Ammon's horn (tissue), 1 donor: Measurements from ENCODE around the gene SAPCD1.

Source experiments
- DNase-seq: peaks from one replicate; pipeline ENCODE4 v3.0.0-alpha.2; 2016; ENCODE audit warnings: low spot score

Gene SAPCD1

GRCh38 chr6:31762356-31762755 lies at the start of gene SAPCD1:
TSS of gene SAPCD1 (plus strand) at chr6:31762656. CDS start at chr6:31763055, 399 bp downstream.
- DNase-seq: no peak

DNA sequence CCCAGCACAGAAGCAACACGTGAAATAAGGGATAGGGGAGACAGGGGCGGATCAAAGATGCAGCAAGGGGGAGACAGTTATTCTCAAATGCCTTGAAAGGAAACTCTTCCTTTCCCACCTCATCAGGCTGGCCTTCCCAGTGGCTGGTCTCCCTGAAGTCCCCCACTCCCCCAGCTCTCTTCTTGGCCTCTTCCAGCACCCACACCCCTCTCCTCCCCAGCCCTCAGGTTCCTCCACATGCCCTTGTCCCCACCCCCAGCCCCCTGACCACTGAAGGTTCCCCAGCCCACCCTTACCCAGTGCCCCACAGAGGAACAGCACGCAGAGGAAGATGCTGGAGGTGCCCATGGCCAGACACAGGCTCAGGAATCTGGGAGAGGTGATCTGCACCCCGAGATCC lies 49.0 kb upstream of the SAPCD1 start:
- no peak for DNase-seq

GRCh38 chr6:31713991-31714684 lies 48.3 kb upstream of the SAPCD1 start:
- no peak for DNase-seq

- DNase-seq: no peak
Observed at GRCh38 chr6:31715022-31715958, 47.2 kb upstream of the SAPCD1 start, which contains the start of gene LY6G6D. TSS of gene LY6G6D (plus strand) at chr6:31715348. CDS start at chr6:31715356, 8 bp downstream.

DNA sequence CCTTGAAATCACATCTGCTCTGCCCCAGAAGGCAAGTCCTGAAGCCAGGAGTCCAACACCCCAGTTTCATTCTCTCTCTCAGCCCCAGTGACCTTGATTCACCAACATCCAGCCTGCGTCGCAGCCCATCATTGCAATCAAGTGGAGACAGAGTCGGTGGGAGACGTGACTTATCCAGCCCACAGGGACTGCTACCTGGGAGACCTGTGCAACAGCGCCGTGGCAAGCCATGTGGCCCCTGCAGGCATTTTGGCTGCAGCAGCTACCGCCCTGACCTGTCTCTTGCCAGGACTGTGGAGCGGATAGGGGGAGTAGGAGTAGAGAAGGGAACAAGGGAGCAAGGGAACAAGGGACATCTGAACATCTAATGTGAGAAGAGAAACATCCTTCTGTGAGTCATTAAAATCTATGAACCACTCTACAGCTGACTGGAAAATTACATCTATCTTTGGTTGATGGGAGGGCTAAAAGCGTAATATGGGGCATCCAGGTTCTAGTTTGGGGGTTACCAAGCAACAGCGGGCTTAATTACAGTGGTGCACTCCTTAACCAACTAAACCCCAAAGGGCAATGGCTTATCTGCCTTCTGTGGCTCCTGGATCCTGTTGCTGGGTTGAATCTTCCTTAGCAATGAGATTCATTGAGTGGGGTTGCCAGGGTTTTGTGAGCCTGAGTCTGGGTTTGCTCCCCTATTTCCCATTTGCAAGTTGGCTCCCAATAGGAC lies 44.8 kb upstream of the SAPCD1 start:
- no peak for DNase-seq

DNA sequence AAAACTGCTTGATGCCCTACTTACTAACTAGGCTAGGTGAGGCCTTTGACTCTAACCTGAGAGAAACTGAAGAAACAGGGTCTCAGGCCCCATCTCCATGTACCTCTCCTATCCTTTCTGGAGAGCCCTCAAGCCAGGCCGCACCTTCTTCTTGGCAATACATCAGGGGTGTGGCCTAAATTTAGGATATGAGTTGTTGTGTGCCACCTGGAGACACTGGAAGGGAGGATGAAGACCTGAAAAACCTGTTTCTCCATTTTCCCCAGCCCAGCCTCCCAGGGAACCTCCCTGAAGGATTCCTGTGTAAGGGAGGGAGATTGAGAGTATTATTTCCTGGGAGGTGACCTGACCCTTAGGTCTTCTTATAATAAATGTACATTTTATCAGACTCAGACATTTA lies 44.2 kb upstream of the SAPCD1 start:
- DNase-seq: no peak

- no peak for DNase-seq
Observed at GRCh38 chr6:31719001-31719400, 43.5 kb upstream of the SAPCD1 start.

GRCh38 chr6:31720196-31720770 lies 42.2 kb upstream of the SAPCD1 start:
- DNase-seq: no peak

- DNase-seq: no peak
Observed at GRCh38 chr6:31721351-31722020, 41.0 kb upstream of the SAPCD1 start, which contains the start of gene LY6G6C. TSS of gene LY6G6C (minus strand) at chr6:31721746. CDS start at chr6:31721679, 67 bp downstream.

- no peak for DNase-seq
Observed at GRCh38 chr6:31722173-31722572, 40.3 kb upstream of the SAPCD1 start.

DNA sequence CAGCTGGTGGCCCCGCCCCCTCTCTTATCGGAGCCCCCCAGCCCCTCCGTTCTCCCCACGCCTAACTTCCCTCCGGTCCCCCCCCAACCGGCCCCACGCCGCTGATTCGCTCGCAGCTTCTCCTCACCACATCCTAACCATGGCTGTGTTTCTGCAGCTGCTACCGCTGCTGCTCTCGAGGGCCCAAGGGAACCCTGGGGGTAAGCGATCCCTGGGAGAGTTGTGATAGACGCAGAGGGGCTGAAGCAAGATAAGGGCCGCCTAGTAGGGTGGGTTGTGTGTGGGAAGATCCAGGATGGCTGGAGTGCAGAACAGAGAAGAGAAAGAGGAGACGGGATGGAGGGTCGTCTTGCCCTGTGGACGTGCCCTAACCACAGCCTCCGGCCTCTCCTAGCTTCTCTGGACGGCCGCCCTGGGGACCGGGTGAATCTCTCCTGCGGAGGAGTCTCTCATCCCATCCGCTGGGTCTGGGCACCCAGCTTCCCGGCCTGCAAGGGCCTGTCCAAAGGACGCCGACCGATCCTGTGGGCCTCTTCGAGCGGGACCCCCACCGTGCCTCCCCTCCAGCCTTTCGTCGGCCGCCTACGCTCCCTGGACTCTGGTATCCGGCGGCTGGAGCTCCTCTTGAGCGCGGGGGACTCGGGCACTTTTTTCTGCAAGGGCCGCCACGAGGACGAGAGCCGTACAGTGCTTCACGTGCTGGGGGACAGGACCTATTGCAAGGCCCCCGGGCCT lies 39.0 kb upstream of the SAPCD1 start, which contains the start of gene MPIG6B:
Gene MPIG6B (plus strand): TSS at position 129 of the 735 bp plus-strand sequence. CDS start 11 bp downstream, at position 140.
- DNase-seq: no peak

- no peak for DNase-seq
Observed at GRCh38 chr6:31723980-31724691, 38.3 kb upstream of the SAPCD1 start.

DNA sequence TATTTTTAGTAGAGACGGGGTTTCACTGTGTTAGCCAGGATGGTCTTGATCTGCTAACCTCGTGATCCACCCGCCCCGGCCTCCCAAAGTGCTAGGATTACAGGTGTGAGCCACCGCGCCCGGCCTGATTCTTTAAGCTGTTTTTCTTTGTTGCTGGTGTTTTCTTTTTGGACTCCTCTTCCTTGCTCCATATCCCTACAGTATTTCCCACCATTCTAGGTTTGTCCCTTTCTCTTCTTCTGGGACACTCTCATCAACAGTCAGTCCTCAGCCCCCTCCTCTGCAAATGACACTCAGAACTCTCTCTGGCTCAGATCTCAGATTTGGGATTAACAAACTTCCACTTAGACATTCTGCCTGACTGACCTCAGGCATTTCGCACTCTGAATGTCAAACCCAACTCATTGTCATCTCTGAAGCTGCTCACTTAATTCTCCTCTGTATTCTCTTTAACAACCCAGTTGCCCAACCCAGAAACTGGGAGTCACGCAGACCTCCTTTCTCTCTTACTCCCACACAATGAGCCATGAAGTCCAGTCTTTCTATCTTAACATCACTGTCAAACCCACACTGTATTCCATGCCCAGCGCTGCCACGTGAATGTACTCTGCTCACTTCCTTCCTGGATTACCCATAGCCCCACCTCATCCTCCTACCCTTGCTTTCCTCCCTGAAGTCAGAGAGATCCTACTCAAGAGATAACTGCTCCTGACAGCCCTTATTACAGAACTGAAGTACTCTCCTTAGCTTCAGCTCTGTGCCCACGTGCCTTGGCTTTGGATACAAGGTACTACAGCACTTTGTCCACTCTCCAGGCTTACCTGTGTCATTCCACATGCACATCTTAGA lies 36.7 kb upstream of the SAPCD1 start:
- no peak for DNase-seq

DNA sequence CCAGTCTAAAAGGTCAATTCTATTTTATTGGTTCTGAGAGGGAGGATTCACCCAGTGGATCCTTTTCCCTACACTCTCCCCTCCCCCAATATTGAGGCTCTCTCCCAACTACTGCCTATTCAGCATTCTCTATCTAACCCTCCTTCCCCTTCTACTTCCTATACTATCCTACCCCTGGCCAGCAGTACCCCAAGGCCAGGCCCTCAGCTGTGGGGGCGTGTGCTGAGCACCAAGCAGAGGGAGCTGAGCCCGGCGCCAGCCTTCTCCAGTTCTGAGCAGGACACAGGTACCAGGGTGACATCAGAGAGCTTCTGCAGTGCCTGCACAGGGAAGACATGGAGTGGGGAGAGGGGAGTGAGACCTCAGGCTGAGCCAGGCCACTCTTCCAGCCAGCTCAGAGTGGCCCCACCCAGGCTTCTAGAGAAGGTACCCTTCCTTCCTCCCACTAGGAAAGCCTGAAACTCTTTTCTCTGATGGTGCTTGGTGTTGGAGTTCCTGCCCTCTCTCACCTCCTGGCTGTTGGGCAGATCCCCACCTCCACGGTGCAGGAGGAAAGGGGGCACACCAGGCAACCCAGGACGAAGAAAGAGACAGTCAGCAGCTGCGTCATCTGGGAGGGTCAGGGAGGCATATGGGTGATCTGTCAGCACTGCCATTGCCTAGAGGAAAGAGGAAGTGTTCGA lies 35.3 kb upstream of the SAPCD1 start:
- peak; percentile 64 for DNase-seq

DNA sequence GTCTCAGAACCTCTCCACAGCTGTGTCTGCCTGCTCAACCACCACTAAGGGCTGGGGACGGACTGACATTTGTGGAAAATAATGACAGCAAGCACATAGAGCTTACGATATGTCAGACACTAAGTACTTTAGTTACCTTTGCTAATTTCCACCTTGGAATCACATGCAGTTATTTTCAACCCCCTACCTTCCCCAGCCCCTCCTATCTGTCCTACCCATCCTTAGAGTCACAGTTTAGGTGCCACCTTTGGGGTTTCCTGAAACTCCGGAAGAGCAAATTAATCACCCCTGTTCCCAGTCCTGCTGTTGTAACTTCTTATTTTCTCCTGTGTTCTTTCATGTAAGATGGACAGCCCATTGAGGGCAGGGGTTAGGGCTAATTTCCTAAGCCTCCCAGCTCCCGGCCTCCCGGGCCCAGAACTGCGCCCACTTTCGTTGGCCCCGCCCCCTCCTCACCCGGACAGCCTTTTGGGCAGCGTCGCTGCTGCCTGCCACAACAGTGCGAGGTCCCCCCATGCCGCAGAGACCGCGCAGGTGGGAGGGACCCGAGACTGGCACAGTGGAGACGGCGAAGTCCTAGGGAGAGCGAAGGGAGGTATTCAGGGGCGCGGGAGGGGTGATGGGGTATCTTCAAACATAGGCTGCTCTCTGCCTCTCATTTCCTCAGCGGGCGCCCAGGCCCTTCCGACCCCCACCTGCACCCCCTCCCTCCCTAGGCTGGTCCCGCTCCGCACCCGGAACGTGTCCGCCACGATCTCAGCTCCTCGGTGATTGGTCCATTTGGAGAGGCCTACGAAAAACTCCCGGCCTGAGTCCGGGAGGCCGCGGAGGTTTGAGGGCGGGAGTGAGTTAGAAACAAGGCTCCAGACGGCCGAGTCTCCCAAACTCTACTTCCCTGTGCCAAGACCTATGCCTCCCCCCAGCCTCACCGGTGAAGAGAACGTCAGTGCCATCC lies 34.5 kb upstream of the SAPCD1 start:
- DNase-seq: no peak

DNA sequence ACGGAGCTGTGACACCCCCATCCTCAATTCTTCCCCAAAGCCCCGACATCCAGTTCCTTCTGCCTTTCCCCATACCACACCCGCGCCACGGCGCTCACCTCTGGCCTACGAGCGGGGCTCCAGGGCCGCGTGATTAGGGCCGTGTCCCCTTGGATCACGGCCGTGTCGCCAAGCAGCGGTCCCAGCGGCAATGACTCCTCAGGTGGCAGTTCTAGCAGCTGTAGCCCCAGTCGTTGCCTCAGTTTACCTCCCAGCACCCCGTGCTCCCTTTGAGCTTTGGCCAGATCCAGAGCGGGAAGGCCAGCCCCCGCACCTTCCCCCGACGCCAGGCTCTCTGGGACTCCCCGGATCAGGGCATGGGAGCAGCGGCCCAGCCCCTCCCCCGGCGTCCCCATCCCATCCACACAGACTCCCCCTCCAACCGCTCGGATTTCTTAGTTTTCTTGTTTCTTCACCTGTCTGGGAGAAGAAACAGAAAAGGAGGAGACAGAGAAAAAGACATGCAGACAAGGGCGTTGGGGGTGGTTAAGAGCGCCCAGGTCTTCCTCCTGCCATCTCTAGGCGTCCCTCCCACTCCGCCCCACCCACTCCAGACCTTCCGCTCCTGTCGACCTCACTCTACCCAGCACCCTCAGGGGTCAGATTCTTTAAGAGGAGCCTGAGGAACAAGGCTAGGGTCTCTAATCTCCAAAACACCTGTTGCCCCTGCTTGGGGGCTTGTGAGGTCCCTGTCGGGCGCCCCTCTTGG lies 33.5 kb upstream of the SAPCD1 start, which contains the start of gene DDAH2:
Gene DDAH2 (minus strand): TSS at position 533 of the 748 bp plus-strand sequence. CDS start 138 bp downstream, at position 395.
- DNase-seq: no peak
